H9 (cell line): ENCODE data around the gene RSAD1. TPM values are rescaled to one million over a fixed set of nuclear protein-coding genes. Genes with fewer than 3 reads are reported as not detected.

ENCODE experiments used
- DNase-seq: peaks from one replicate; pipeline ENCODE4 v3.0.0-alpha.2; 2017
- H2AFZ ChIP-seq: one replicate; pipeline ENCODE4 v1.6.1; 2013; ENCODE audit warnings: mild to moderate bottlenecking, low read length, control low read depth, moderate library complexity
- H2AK5ac ChIP-seq: 2 replicates; pipeline ENCODE4 v1.6.1; 2013; ENCODE audit warnings: low read length, control low read depth, mixed read lengths; ENCODE audit not compliant: insufficient read length
- H2BK120ac ChIP-seq: one replicate; pipeline ENCODE4 v1.6.1; 2013; ENCODE audit warnings: low read depth, mild to moderate bottlenecking, low read length, control low read depth, inconsistent platforms; ENCODE audit not compliant: poor library complexity, severe bottlenecking
- H2BK12ac ChIP-seq: 2 replicates; pipeline ENCODE4 v1.6.1; 2013; ENCODE audit warnings: low read length, control low read depth, mixed read lengths, low read depth; ENCODE audit not compliant: insufficient read length
- H2BK15ac ChIP-seq: 2 replicates; pipeline ENCODE4 v1.6.1; 2013; ENCODE audit warnings: low read depth, low read length, control low read depth
- H2BK20ac ChIP-seq: one replicate; pipeline ENCODE4 v1.6.1; 2013; ENCODE audit warnings: low read depth, mild to moderate bottlenecking, low read length, control low read depth, inconsistent platforms; ENCODE audit not compliant: poor library complexity, severe bottlenecking
- H2BK5ac ChIP-seq: 2 replicates; pipeline ENCODE4 v1.6.1; 2013; ENCODE audit warnings: low read length, control low read depth, mixed read lengths; ENCODE audit not compliant: insufficient read length
- H3K14ac ChIP-seq: 2 replicates; pipeline ENCODE4 v1.6.1; 2013; ENCODE audit warnings: low read length, control low read depth; ENCODE audit not compliant: insufficient read depth
- H3K18ac ChIP-seq: 2 replicates; pipeline ENCODE4 v1.6.1; 2013; ENCODE audit warnings: low read depth, mild to moderate bottlenecking, mixed read lengths, low read length, control low read depth; ENCODE audit not compliant: insufficient read length
- H3K23ac ChIP-seq: 2 replicates; pipeline ENCODE4 v1.6.1; 2013; ENCODE audit warnings: low read length, control low read depth, mixed read lengths, low read depth; ENCODE audit not compliant: insufficient read length
- H3K23me2 ChIP-seq: 2 replicates; pipeline ENCODE4 v1.6.1; 2013; ENCODE audit warnings: low read depth, mild to moderate bottlenecking, mixed read lengths, low read length, control low read depth; ENCODE audit not compliant: insufficient read length, poor library complexity, severe bottlenecking
- H3K27ac ChIP-seq: 2 replicates; pipeline ENCODE4 v1.5.1; 2013; ENCODE audit warnings: low read length, control low read depth, mixed read lengths, low read depth; ENCODE audit not compliant: insufficient read length
- H3K27me3 ChIP-seq: 2 replicates; pipeline ENCODE4 v1.6.1; 2013; ENCODE audit warnings: low read length, control low read depth, inconsistent platforms; ENCODE audit not compliant: insufficient read depth
- H3K4ac ChIP-seq: 2 replicates; pipeline ENCODE4 v1.6.1; 2013; ENCODE audit warnings: low read depth, mild to moderate bottlenecking, control low read depth, inconsistent platforms, low read length, moderate library complexity
- H3K4me1 ChIP-seq: 2 replicates; pipeline ENCODE4 v1.6.1; 2013; ENCODE audit warnings: low read length, control low read depth, inconsistent platforms; ENCODE audit not compliant: insufficient read depth
- H3K4me2 ChIP-seq: 2 replicates; pipeline ENCODE4 v1.6.1; 2013; ENCODE audit warnings: low read length, control low read depth, mixed read lengths; ENCODE audit not compliant: insufficient read length, insufficient read depth
- H3K56ac ChIP-seq: 2 replicates; pipeline ENCODE4 v1.6.1; 2013; ENCODE audit warnings: low read depth, mild to moderate bottlenecking, mixed read lengths, low read length, control low read depth; ENCODE audit not compliant: insufficient read length
- H3K79me1 ChIP-seq: 2 replicates; pipeline ENCODE4 v1.6.1; 2013; ENCODE audit warnings: low read depth, mild to moderate bottlenecking, moderate library complexity, low read length, control low read depth, inconsistent platforms; ENCODE audit not compliant: insufficient read depth, poor library complexity, severe bottlenecking
- H3K79me2 ChIP-seq: 2 replicates; pipeline ENCODE4 v1.6.1; 2013; ENCODE audit warnings: low read length, control low read depth, inconsistent platforms; ENCODE audit not compliant: insufficient read depth
- H3K9ac ChIP-seq: 2 replicates; pipeline ENCODE4 v1.6.1; 2013; ENCODE audit warnings: low read length, control low read depth, mixed read lengths; ENCODE audit not compliant: insufficient read length; ENCODE audit errors: extremely low read depth
- H3K9me3 ChIP-seq: one replicate; pipeline ENCODE4 v1.6.1; 2013; ENCODE audit warnings: low read depth, low read length, inconsistent platforms; ENCODE audit not compliant: control insufficient read depth
- H3T11ph ChIP-seq: one replicate; pipeline ENCODE4 v1.6.1; 2013; ENCODE audit warnings: mild to moderate bottlenecking, low read length, control low read depth, inconsistent platforms
- H4K20me1 ChIP-seq: one replicate; pipeline ENCODE4 v1.6.1; 2013; ENCODE audit not compliant: control insufficient read depth, insufficient read length, insufficient read depth
- H4K5ac ChIP-seq: 2 replicates; pipeline ENCODE4 v1.6.1; 2013; ENCODE audit warnings: low read depth, mild to moderate bottlenecking, mixed read lengths, low read length, control low read depth; ENCODE audit not compliant: insufficient read length
- H4K8ac ChIP-seq: replicated peaks from 2 replicates; pipeline ENCODE4 v1.6.1; 2013; ENCODE audit warnings: low read length, control low read depth, mixed read lengths, low read depth; ENCODE audit not compliant: insufficient read length
- H4K91ac ChIP-seq: 2 replicates; pipeline ENCODE4 v1.6.1; 2013; ENCODE audit warnings: low read depth, mild to moderate bottlenecking, moderate library complexity, mixed read lengths, low read length, control low read depth; ENCODE audit not compliant: insufficient read length
- H3K27ac Mint-ChIP-seq, 3 experiments: 2 replicates in 2 of 3; 3 replicates in 1 of 3; pipeline ENCODE4 v1.8.0; 2020 to 2021; ENCODE audit warnings: mixed read lengths in 3 of 3, mild to moderate bottlenecking in 1 of 3, moderate library complexity in 1 of 3
- H3K27me3 Mint-ChIP-seq: 2 replicates; pipeline ENCODE4 v1.8.0; 2021; ENCODE audit warnings: low read depth, mild to moderate bottlenecking, moderate library complexity, mixed read lengths
- H3K36me3 Mint-ChIP-seq, 3 experiments: 2 replicates in 2 of 3; 3 replicates in 1 of 3; pipeline ENCODE4 v1.8.0; 2020 to 2021; ENCODE audit warnings: low read depth in 3 of 3, mixed read lengths in 3 of 3; ENCODE audit not compliant: insufficient read depth in 1 of 3
- H3K4me1 Mint-ChIP-seq, 2 experiments: 2 replicates each; pipeline ENCODE4 v1.8.0; 2020; ENCODE audit warnings: mixed read lengths in 2 of 2
- H3K4me3 Mint-ChIP-seq, 2 experiments: 2 replicates in 1 of 2; 3 replicates in 1 of 2; pipeline ENCODE4 v1.8.0; 2020 to 2021; ENCODE audit warnings: mild to moderate bottlenecking in 2 of 2, mixed read lengths in 2 of 2, moderate library complexity in 1 of 2
- H3K9me3 Mint-ChIP-seq, 2 experiments: 2 replicates in 1 of 2; 3 replicates in 1 of 2; pipeline ENCODE4 v1.8.0; 2020; ENCODE audit warnings: mild to moderate bottlenecking in 2 of 2, mixed read lengths in 2 of 2, moderate library complexity in 1 of 2
- CTCF ChIP-seq: fragments of 200-600 bp; sonication (generic); conservative IDR thresholded peaks from 3 replicates; pipeline ENCODE4 v1.8.0; 2021; ENCODE audit warnings: antibody characterized with exemption, mild to moderate bottlenecking
- WGBS: extraction: QIAGEN DNeasy Blood & Tissue Kit; methylation state at CpG from one replicate; pipeline ENCODE4 v1.1.7; 2013; ENCODE audit warnings: missing lambda C conversion rate, low lambda C conversion rate, mixed read lengths; ENCODE audit not compliant: insufficient read length; ENCODE audit errors: extremely low coverage; 5-methylcytosine and 5-hydroxymethylcytosine counted together
- total RNA-seq: library from RNA; stranded (reverse); gene quantifications from 2 replicates; pipeline ENCODE4 v1.2.1, GENCODE V29; 2021

The RSAD1 gene
- total RNA-seq, 1 experiment from 2014 or later: 27.9 TPM

- peaks cover 3% of the 10 kb centered on the region; the same call in 1 of the 2 replicates for H3K4me1 ChIP-seq
- H2AFZ ChIP-seq: no peak overlapping the region
- no peaks in the 10 kb centered on the region for H3K79me2 ChIP-seq
- H3K27me3 Mint-ChIP-seq: peaks cover 41% of the 10 kb centered on the region
- H3K4me3 Mint-ChIP-seq: peak overlapping the region; percentile 4 to 71; a peak in 2 of 5 replicates
- no peak overlapping the region for H2BK12ac ChIP-seq
- TF ChIP-seq CTCF: no peak
- no peak overlapping the region for H3K4me2 ChIP-seq
- no peak for DNase-seq
- H3K79me1 ChIP-seq: no peaks in the 10 kb centered on the region
- no peak overlapping the region for H3K18ac ChIP-seq
- no peak overlapping the region for H2BK5ac ChIP-seq
- no peak overlapping the region; a peak in 1 of 7 replicates for H3K27ac Mint-ChIP-seq
- no peak overlapping the region for H3K56ac ChIP-seq
- no peaks in the 10 kb centered on the region for H3K9me3 Mint-ChIP-seq
- no peak overlapping the region for H4K91ac ChIP-seq
- WGBS: no CpG with 5 or more reads among the region's 19 CpGs
- H2BK15ac ChIP-seq: no peak overlapping the region
- H3T11ph ChIP-seq: no peak overlapping the region
- peaks cover under 1% of the 10 kb centered on the region for H3K23me2 ChIP-seq
- H4K20me1 ChIP-seq: no peaks in the 10 kb centered on the region
- no peak overlapping the region for H3K27ac ChIP-seq
- H3K4ac ChIP-seq: no peak overlapping the region
- no peak overlapping the region for H2AK5ac ChIP-seq
- H2BK120ac ChIP-seq: no peak overlapping the region
- peaks cover 0 to 4% (median 2%) of the 10 kb centered on the region in 3 experiments; a peak in 5 of 7 replicates for H3K36me3 Mint-ChIP-seq
- no peak overlapping the region for H3K14ac ChIP-seq
- no peak overlapping the region for H4K8ac ChIP-seq
- no peak overlapping the region for H3K9ac ChIP-seq
- no peak overlapping the region for H4K5ac ChIP-seq
- H3K4me1 Mint-ChIP-seq: peaks cover 16 to 28% of the 10 kb centered on the region in 2 experiments
- no peak overlapping the region for H3K23ac ChIP-seq
- peaks cover 12% of the 10 kb centered on the region; the same call in 1 of the 2 replicates for H3K27me3 ChIP-seq
- H3K9me3 ChIP-seq: no peaks in the 10 kb centered on the region
- H2BK20ac ChIP-seq: no peak overlapping the region
Observed at GRCh38 chr17:50469671-50470305, 8.9 kb upstream of the RSAD1 start.
